LNCaP clone FGC (cell line): ENCODE measurements around the gene BBIP1.

Source experiments
- DNase-seq: peaks from one replicate; pipeline ENCODE4 v3.0.0-alpha.2; 2011; ENCODE audit warnings: low read depth
- H3K4me3 ChIP-seq: 2 replicates; pipeline ENCODE4 v1.5.1; 2011; ENCODE audit warnings: mild to moderate bottlenecking, low read depth, low read length, control low read depth
- TF ChIP-seq, protein P1 (sequence below): IDR thresholded peaks from 2 replicates; pipeline ENCODE4 v1.5.1; 2012; ENCODE audit warnings: mild to moderate bottlenecking; ENCODE audit not compliant: control insufficient read depth, insufficient read depth; ENCODE audit errors: extremely low read depth

Gene BBIP1

DNA sequence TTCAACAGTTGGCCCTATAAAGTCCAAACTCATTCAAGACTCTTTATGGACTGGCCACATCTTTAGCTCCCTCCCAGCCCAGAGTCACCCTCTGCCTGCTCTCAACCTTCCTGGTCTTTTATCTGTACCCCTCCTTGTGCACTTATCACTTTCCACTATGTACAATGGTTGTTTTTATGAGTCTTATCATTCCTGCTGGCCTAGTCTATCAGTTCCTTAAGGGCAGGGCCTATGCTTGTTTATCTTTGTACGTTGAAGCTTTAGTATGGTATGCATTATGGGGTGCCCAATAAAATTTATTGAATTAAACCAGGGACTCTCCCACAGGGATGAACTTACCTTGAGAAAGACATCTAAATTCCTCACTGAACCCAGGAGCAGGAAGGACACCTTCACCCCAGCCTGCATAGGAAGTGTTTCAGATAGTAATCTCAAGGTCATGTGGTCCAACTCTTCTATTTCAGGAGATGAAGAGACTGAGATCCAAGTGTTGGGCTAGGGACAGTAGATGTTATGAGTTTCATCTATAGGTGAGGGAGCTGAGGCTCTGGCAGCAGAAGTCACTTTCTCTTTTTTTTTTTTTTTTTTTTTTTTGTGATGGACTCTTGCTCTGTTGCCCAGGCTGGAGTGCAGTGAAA lies 60.6 kb downstream of the BBIP1 start:
- TF ChIP-seq, protein P1, sequence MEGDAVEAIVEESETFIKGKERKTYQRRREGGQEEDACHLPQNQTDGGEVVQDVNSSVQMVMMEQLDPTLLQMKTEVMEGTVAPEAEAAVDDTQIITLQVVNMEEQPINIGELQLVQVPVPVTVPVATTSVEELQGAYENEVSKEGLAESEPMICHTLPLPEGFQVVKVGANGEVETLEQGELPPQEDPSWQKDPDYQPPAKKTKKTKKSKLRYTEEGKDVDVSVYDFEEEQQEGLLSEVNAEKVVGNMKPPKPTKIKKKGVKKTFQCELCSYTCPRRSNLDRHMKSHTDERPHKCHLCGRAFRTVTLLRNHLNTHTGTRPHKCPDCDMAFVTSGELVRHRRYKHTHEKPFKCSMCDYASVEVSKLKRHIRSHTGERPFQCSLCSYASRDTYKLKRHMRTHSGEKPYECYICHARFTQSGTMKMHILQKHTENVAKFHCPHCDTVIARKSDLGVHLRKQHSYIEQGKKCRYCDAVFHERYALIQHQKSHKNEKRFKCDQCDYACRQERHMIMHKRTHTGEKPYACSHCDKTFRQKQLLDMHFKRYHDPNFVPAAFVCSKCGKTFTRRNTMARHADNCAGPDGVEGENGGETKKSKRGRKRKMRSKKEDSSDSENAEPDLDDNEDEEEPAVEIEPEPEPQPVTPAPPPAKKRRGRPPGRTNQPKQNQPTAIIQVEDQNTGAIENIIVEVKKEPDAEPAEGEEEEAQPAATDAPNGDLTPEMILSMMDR = no peak
- H3K4me3 ChIP-seq = no peak overlapping the region
- no peak for DNase-seq

- H3K4me3 ChIP-seq = no peak overlapping the region
- TF ChIP-seq, protein P1 = no peak
- DNase-seq = peak; percentile 68
Measured at GRCh38 chr10:110857265-110858171, 61.5 kb downstream of the BBIP1 start.

DNA sequence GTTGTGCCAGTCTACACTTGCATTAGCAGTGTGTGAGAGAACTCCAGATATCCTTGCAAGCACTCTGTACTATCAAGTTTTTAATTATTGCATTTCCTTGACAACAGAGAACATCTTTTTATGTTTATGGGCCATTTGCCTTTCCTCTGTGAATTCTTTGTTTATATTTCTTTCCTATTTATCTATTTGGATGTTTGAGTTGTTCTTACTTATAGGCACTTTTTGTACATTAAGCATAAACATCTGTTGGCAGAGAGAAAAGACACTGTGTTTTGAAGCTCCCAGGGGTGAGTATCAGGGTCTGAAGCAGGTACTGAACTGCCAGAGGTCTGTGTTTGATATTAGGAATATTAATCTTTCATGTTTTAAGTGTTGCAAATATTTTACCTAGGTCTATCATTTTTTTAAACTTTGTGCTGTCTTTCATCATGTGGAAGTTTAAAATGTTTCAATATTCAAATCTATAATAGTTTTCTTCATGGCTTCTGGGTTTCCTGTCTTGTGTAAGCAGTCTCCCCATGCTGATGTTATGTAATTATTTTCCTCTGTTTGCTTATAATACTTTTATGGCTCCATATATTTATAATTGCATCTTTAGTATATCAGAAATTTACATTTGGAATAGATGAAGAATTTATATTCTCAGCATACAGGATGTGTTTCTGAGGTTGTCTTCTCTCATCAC lies 64.9 kb downstream of the BBIP1 start:
- TF ChIP-seq, protein P1 = no peak
- peak; percentile 41 for DNase-seq
- no peak overlapping the region for H3K4me3 ChIP-seq

- TF ChIP-seq, protein P1 = no peak
- DNase-seq = no peak
- H3K4me3 ChIP-seq = no peak overlapping the region
Measured at GRCh38 chr10:110852947-110853346, 66.0 kb downstream of the BBIP1 start.

DNA sequence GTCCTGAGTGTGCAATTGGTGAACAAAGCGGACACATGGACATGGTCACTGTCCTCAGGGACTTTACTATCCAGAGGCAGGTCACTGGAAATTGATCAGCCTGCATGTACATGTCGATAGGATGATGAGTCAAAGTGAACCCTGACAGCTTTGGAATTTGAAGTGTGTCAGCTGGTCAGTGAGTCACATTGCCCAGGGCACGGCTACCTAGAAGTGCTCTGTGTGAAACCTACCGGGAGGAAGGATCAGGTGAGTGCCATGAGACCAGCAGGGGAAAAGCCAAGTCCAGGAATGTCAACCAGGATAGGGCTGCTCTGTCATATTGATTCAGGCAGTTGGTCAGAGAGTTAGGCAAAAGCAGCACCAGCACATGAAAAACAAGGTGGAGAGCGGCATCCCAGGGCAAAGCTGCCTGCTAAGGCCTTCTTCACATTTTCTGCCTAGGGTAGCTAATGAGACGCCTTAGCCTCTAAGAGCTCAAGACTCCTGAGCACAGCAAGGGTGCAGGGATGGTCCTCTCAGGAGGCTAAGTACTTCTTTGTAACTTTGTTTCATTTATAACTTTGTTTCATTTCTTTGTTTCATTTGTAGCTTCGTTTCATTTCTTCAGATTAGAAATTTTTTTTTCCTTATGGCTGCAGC lies 66.6 kb downstream of the BBIP1 start:
- no peak for DNase-seq
- TF ChIP-seq, protein P1 = no peak
- no peak overlapping the region for H3K4me3 ChIP-seq

- no peak overlapping the region for H3K4me3 ChIP-seq
- TF ChIP-seq, protein P1 = no peak
- no peak for DNase-seq
Measured at GRCh38 chr10:110851020-110851612, 67.9 kb downstream of the BBIP1 start.
